ENCODE measurements around the gene AKAP7.

AKAP7 gene

DNA sequence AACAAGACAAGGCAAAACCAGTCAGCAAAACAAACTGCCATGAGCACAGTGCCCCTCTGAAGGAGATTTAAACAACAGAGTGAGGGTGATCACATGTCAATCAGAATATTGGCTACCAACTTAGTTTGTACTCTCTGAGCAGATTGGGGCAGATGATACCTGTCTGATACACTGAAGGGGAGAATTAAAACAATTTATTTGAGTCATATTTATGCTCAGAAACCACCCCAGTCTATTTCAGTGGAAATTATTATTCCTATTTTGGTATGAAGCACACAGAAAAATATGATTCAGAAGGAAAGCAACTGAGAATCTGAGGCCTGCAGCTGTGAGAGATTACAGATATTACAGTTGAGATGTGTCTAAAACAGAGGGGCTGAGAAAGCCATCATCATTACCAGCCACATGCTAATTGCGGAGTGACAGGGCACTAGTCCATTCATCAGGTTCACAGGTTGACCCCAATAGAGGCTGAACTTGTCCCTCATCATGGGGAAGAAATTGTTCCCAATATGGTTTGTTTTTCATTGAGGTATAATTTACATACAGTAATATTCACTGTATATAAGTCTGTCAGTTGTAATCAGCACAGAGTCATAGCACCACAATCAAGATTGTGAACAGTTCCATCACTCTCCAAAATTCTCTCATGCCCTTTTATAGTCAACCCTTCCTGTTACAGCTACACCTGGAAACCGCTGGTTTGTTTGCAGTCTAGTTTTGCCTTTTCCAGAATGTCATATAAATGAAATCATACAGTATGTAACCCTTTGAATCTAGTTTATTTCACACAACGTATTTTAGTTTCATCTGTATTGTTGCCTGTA is 134.5 kb downstream of the AKAP7 start:
- H3K4me3 ChIP-seq (ENCODE audit: low read length in 2 of 2) = no peak overlapping the region
- H3K36me3 ChIP-seq (ENCODE audit: control insufficient read depth in 2 of 2, insufficient read depth in 2 of 2, low read length in 2 of 2) = peaks cover 0 to 3% of the 10 kb centered on the region in 2 donors
- H3K27ac ChIP-seq (ENCODE audit: low read length) = no peak overlapping the region
- H3K4me1 ChIP-seq (ENCODE audit: control insufficient read depth, insufficient read depth, low read length) = no peaks in the 10 kb centered on the region
- H3K27me3 ChIP-seq (ENCODE audit: control insufficient read depth in 1 of 2, insufficient read depth in 2 of 2, low read length in 2 of 2) = no peaks in the 10 kb centered on the region
- no peaks in the 10 kb centered on the region for H3K9me3 ChIP-seq (ENCODE audit: control insufficient read depth in 2 of 2, low read length in 2 of 2)
- H3K9ac ChIP-seq (ENCODE audit: low read length in 2 of 2) = no peak overlapping the region

DNA sequence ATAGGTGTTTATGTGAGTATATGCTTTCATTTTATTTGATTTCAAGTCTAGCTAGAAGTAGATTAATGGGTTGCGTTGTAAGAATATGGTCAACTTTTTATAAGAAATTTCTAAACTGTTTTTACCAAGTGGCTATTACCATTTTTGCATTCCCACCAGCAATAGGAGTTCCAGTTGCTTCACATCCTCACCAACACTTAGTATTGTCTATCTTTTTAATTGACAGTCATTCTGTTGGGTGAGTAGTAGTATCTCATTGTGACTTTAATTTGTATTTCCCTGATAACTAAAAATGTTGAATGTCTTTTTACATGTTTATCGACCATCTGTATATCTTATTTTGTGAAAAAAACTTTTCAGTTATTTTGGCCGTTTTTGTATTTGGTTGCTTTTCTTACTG is 135.3 kb downstream of the AKAP7 start:
- Histone ChIP-seq H3K4me3 (ENCODE audit: low read length in 2 of 2) (no peak overlapping the region), H3K27ac (ENCODE audit: low read length) (no peak overlapping the region), H3K9ac (ENCODE audit: low read length in 2 of 2) (no peak overlapping the region), H3K9me3 (ENCODE audit: control insufficient read depth in 2 of 2, low read length in 2 of 2) (no peaks in the 10 kb centered on the region), H3K36me3 (ENCODE audit: control insufficient read depth in 2 of 2, insufficient read depth in 2 of 2, low read length in 2 of 2) (peaks cover 0 to 3% of the 10 kb centered on the region in 2 donors), H3K27me3 (ENCODE audit: control insufficient read depth in 1 of 2, insufficient read depth in 2 of 2, low read length in 2 of 2) (no peaks in the 10 kb centered on the region), H3K4me1 (ENCODE audit: control insufficient read depth, insufficient read depth, low read length) (no peaks in the 10 kb centered on the region)

GRCh38 chr6:131275273-131275672 is 140.0 kb downstream of the AKAP7 start:
- Histone ChIP-seq H3K27me3 (ENCODE audit: control insufficient read depth in 1 of 2, insufficient read depth in 2 of 2, low read length in 2 of 2) (no peaks in the 10 kb centered on the region), H3K4me3 (ENCODE audit: low read length in 2 of 2) (no peak overlapping the region), H3K27ac (ENCODE audit: low read length) (no peak overlapping the region), H3K4me1 (ENCODE audit: control insufficient read depth, insufficient read depth, low read length) (no peaks in the 10 kb centered on the region), H3K36me3 (ENCODE audit: control insufficient read depth in 2 of 2, insufficient read depth in 2 of 2, low read length in 2 of 2) (no peaks in the 10 kb centered on the region), H3K9ac (ENCODE audit: low read length in 2 of 2) (no peak overlapping the region), H3K9me3 (ENCODE audit: control insufficient read depth in 2 of 2, low read length in 2 of 2) (no peaks in the 10 kb centered on the region)

DNA sequence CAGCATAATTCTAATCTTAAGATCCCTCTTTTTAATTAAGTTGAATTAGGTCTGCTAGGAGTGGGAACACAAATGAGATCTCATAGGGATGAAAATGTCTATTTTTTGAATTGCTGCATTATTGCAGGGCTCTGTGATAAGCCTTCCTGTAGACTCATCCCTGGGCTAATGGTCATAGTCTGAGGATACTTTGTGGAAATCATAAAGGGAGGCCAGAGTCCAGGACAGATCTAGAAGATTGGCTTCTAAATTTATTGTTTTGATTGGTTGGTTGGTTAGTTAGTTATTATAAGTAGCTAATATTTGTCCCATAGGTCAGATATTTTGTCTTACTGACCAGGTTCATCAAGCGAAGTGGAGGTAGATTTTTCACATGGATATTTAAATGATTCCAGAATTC is 142.3 kb downstream of the AKAP7 start:
- Histone ChIP-seq H3K4me1 (ENCODE audit: control insufficient read depth, insufficient read depth, low read length) (no peaks in the 10 kb centered on the region), H3K9me3 (ENCODE audit: control insufficient read depth in 2 of 2, low read length in 2 of 2) (no peaks in the 10 kb centered on the region), H3K27ac (ENCODE audit: low read length) (no peak overlapping the region), H3K36me3 (ENCODE audit: control insufficient read depth in 2 of 2, insufficient read depth in 2 of 2, low read length in 2 of 2) (peaks cover 0 to 2% of the 10 kb centered on the region in 2 donors), H3K9ac (ENCODE audit: low read length in 2 of 2) (no peak overlapping the region), H3K4me3 (ENCODE audit: low read length in 2 of 2) (no peak overlapping the region), H3K27me3 (ENCODE audit: control insufficient read depth in 1 of 2, insufficient read depth in 2 of 2, low read length in 2 of 2) (no peaks in the 10 kb centered on the region)

DNA sequence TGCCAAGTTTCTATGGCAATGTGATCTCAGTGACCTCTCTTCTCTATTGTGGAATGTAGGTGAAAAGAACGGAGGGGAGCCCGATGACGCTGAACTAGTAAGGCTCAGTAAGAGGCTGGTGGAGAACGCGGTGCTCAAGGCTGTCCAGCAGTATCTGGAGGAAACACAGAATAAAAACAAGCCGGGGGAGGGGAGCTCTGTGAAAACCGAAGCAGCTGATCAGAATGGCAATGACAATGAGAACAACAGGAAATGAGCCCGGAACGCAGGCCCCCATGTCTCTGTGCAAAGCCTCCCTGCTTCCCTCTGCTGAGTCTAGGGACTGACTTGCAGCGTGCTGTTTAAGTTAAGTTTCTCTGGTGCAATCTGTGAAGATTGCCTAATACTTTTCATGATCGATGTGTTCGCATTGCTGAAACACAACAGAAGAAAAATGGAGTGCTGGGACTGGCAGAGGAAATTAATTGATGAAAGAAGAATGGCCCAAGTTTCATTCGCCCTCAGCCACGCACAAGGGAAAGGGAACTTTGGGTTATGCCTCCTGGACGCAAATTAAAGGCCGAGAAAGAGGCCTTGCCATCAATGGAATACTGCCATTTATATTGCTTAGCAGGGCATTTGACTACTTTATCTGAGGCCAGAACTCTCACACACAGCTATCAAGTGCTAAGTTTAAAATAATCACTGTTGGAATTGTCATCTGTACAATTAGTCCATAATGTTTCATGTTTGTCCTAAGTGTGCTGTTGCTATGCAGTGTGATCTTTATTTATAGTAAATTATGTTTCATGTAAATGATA is 146.4 kb downstream of the AKAP7 start:
- peaks cover 2 to 4% of the 10 kb centered on the region in 2 donors for H3K36me3 ChIP-seq (ENCODE audit: control insufficient read depth in 2 of 2, insufficient read depth in 2 of 2, low read length in 2 of 2)
- H3K4me1 ChIP-seq (ENCODE audit: control insufficient read depth, insufficient read depth, low read length) = no peaks in the 10 kb centered on the region
- no peaks in the 10 kb centered on the region for H3K9me3 ChIP-seq (ENCODE audit: control insufficient read depth in 2 of 2, low read length in 2 of 2)
- no peak overlapping the region for H3K9ac ChIP-seq (ENCODE audit: low read length in 2 of 2)
- H3K27me3 ChIP-seq (ENCODE audit: control insufficient read depth in 1 of 2, insufficient read depth in 2 of 2, low read length in 2 of 2) = no peaks in the 10 kb centered on the region
- no peak overlapping the region for H3K4me3 ChIP-seq (ENCODE audit: low read length in 2 of 2)
- no peak overlapping the region for H3K27ac ChIP-seq (ENCODE audit: low read length)

DNA sequence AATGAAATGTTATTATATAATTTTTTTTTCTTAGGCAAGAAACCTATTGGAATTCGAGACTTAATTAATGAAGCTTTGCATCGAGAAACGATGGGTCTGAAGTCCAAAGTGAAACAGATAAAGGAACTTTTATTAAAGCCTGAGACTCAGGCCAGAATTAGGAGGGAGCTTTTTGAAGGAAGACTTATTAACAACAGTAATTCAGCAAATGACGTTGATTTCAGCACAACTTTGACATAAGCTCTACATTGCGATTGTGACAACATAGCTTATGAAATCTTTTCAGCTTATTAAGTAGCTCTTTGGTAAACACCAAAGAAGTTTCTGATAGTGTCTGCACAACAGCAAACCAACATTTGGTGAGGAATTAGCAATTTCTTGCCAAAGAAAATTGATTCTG is 147.1 kb downstream of the AKAP7 start:
- Histone ChIP-seq H3K27ac (ENCODE audit: low read length) (no peak overlapping the region), H3K9ac (ENCODE audit: low read length in 2 of 2) (no peak overlapping the region), H3K9me3 (ENCODE audit: control insufficient read depth in 2 of 2, low read length in 2 of 2) (no peaks in the 10 kb centered on the region), H3K4me1 (ENCODE audit: control insufficient read depth, insufficient read depth, low read length) (no peaks in the 10 kb centered on the region), H3K27me3 (ENCODE audit: control insufficient read depth in 1 of 2, insufficient read depth in 2 of 2, low read length in 2 of 2) (no peaks in the 10 kb centered on the region), H3K36me3 (ENCODE audit: control insufficient read depth in 2 of 2, insufficient read depth in 2 of 2, low read length in 2 of 2) (peaks cover 2 to 5% of the 10 kb centered on the region in 2 donors), H3K4me3 (ENCODE audit: low read length in 2 of 2) (no peak overlapping the region)

DNA sequence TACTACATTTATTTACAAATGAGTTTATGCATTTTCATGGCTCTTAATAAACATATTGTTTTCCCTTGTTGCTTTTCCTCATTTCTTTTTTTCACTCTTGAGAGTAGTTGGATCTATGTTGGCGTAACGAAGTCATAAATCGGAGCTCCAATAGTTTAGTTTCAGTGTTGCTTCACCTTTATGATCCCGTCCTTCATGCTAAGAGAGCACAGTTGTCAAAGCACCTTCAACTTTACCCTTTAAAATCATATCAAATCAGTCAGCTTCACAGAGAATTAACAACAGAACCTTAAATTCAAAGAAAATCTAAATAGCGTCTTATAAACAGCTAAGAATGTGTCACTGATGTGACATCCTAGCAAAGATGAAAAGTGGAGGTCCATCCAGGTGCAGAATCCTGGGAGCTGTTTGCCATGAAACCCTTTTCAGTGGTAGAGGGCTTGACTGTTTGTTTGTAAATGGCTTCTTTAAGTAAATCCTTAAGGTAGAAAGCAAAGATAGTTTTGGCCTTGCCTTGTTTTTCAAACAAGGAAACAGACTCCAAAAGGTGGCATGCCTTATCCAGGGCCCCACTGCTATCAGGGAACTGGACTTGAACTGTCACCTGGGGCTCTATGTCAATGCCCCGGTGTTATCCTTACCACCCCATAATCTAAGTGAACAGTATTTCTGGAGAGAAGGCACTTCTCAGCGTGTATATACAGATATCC is 148.4 kb downstream of the AKAP7 start:
- Histone ChIP-seq H3K9ac (ENCODE audit: low read length in 2 of 2) (no peak overlapping the region), H3K9me3 (ENCODE audit: control insufficient read depth in 2 of 2, low read length in 2 of 2) (no peaks in the 10 kb centered on the region), H3K36me3 (ENCODE audit: control insufficient read depth in 2 of 2, insufficient read depth in 2 of 2, low read length in 2 of 2) (peaks cover 2 to 6% of the 10 kb centered on the region in 2 donors)

DNA sequence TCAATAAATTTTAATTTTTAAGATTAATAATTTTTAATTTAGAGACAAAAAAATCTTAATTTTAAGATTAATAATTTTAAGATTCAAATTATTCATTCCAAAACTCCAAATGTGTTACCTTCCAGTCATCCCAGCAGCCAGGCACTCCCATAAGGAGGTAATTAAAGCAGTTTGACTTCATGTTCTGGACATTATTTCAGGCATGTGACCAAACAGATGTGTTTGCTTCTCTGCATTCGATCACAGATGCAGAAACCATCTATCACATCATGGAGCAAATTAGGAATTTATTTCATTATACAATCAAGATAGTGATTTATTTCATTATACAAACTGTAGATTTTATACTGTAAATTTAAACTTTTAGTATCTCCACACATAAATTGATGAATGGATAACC is 150.3 kb downstream of the AKAP7 start:
- no peak overlapping the region for H3K4me3 ChIP-seq (ENCODE audit: low read length in 2 of 2)
- H3K9ac ChIP-seq (ENCODE audit: low read length in 2 of 2) = no peak overlapping the region
- peaks cover 2 to 6% of the 10 kb centered on the region in 2 donors for H3K36me3 ChIP-seq (ENCODE audit: control insufficient read depth in 2 of 2, insufficient read depth in 2 of 2, low read length in 2 of 2)
- H3K27me3 ChIP-seq (ENCODE audit: control insufficient read depth in 1 of 2, insufficient read depth in 2 of 2, low read length in 2 of 2) = no peaks in the 10 kb centered on the region
- H3K9me3 ChIP-seq (ENCODE audit: control insufficient read depth in 2 of 2, low read length in 2 of 2) = no peaks in the 10 kb centered on the region
- no peaks in the 10 kb centered on the region for H3K4me1 ChIP-seq (ENCODE audit: control insufficient read depth, insufficient read depth, low read length)
- no peak overlapping the region for H3K27ac ChIP-seq (ENCODE audit: low read length)

More for the DNA sequence above, 148.4 kb downstream of the AKAP7 start:
- Histone ChIP-seq H3K4me3 (ENCODE audit: low read length in 2 of 2) (no peak overlapping the region), H3K27ac (ENCODE audit: low read length) (no peak overlapping the region), H3K4me1 (ENCODE audit: control insufficient read depth, insufficient read depth, low read length) (no peaks in the 10 kb centered on the region), H3K27me3 (ENCODE audit: control insufficient read depth in 1 of 2, insufficient read depth in 2 of 2, low read length in 2 of 2) (no peaks in the 10 kb centered on the region)

GRCh38 chr6:131286469-131287040 is 151.3 kb downstream of the AKAP7 start:
- H3K9me3 ChIP-seq (ENCODE audit: control insufficient read depth in 2 of 2, low read length in 2 of 2) = no peaks in the 10 kb centered on the region
- peaks cover 2 to 6% of the 10 kb centered on the region in 2 donors for H3K36me3 ChIP-seq (ENCODE audit: control insufficient read depth in 2 of 2, insufficient read depth in 2 of 2, low read length in 2 of 2)
- no peak overlapping the region for H3K27ac ChIP-seq (ENCODE audit: low read length)
- no peak overlapping the region for H3K9ac ChIP-seq (ENCODE audit: low read length in 2 of 2)
- no peaks in the 10 kb centered on the region for H3K27me3 ChIP-seq (ENCODE audit: control insufficient read depth in 1 of 2, insufficient read depth in 2 of 2, low read length in 2 of 2)
- no peak overlapping the region for H3K4me3 ChIP-seq (ENCODE audit: low read length in 2 of 2)
- no peaks in the 10 kb centered on the region for H3K4me1 ChIP-seq (ENCODE audit: control insufficient read depth, insufficient read depth, low read length)

DNA sequence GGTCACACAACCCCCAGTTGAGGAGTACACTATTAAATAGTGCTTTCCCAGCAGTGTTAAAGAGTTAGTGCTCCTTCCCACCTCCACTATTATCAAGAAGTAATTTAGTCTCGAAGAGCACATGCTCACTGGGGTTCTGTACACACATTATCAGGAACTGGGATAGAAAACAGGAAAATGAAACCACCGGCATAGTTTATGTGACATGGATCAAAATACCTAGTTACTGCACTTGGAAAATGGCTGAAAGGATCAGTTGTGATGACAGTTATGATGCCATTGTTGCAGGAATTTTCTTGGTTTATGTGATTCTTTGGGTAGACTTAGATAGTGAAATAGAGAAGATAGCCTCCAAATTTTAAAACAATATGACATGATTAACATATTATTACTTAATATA is 152.9 kb downstream of the AKAP7 start:
- Histone ChIP-seq H3K4me3 (ENCODE audit: low read length in 2 of 2) (no peak overlapping the region), H3K36me3 (ENCODE audit: control insufficient read depth in 2 of 2, insufficient read depth in 2 of 2, low read length in 2 of 2) (peaks cover 0 to 6% of the 10 kb centered on the region in 2 donors), H3K9ac (ENCODE audit: low read length in 2 of 2) (no peak overlapping the region), H3K9me3 (ENCODE audit: control insufficient read depth in 2 of 2, low read length in 2 of 2) (no peaks in the 10 kb centered on the region), H3K27me3 (ENCODE audit: control insufficient read depth in 1 of 2, insufficient read depth in 2 of 2, low read length in 2 of 2) (no peaks in the 10 kb centered on the region), H3K27ac (ENCODE audit: low read length) (no peak overlapping the region), H3K4me1 (ENCODE audit: control insufficient read depth, insufficient read depth, low read length) (no peaks in the 10 kb centered on the region)
